GM20431 (cell line): Measurements from ENCODE around the gene WDR86.

Experiments used
- in situ Hi-C: fragments of 300-500 bp; cut with MseI, MboI; formaldehyde crosslinking; loops from one replicate; pipeline ENCODE4 v1.15.0; 2020; ENCODE audit warnings: low sequenced_read_pairs; ENCODE audit not compliant: unreplicated experiment

WDR86 gene, protein sequence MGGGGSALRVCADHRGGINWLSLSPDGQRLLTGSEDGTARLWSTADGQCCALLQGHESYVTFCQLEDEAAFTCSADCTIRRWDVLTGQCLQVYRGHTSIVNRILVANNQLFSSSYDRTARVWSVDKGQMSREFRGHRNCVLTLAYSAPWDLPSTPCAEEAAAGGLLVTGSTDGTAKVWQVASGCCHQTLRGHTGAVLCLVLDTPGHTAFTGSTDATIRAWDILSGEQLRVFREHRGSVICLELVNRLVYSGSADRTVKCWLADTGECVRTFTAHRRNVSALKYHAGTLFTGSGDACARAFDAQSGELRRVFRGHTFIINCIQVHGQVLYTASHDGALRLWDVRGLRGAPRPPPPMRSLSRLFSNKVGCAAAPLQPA

DNA sequence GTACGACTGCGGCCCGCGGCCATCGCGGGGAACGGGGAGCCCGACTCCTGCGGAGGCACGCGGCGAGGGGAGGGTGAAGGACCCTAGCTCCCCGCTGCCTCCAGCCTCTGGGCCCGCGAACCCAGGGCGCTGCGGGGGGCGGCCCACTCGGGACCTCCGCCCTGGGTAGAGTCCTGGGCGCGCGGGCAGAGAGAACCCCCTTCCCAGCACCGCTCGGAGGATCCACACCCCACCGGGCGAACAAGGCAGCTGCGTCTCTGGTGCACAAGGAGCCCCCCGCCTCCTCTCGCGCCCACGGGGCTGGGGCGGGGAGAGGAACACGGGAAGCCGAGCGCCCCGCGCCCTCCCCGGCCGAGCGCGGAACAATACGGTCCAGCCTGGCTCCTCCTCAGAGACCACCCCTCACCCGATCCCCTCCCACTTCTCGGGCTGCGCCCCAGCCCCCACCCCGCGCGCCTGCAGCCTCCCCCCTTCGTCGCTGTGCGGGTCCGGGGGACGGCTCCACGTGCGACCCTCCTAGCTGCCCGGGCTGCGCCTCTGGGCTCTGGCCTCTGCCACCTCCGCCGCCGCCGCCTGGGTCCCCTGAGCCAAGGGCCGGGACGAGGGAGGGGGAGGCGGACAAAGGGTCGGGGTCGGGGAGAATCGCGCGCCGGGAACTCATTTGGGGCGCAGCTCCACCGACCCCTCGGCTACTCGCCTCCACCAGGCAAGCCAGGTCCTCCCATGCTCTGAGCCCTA lies at the start of gene WDR86:
Gene WDR86, minus strand, starts transcription at position 372 of the 738 bp plus-strand sequence. CDS start 449 bp downstream, outside the sequence.
- in situ Hi-C loops = no loop called here

- in situ Hi-C loops = no loop called here
These were observed 47.7 kb upstream of the WDR86 start for GRCh38 chr7:151457534-151457933.

GRCh38 chr7:151456782-151457181 lies 46.9 kb upstream of the WDR86 start:
- in situ Hi-C loops = no loop called here

- in situ Hi-C loops = no loop called here
These were observed 46.4 kb upstream of the WDR86 start for GRCh38 chr7:151456276-151456675.

- in situ Hi-C loops = no loop called here
These were observed 45.9 kb upstream of the WDR86 start for GRCh38 chr7:151455690-151456089.

DNA sequence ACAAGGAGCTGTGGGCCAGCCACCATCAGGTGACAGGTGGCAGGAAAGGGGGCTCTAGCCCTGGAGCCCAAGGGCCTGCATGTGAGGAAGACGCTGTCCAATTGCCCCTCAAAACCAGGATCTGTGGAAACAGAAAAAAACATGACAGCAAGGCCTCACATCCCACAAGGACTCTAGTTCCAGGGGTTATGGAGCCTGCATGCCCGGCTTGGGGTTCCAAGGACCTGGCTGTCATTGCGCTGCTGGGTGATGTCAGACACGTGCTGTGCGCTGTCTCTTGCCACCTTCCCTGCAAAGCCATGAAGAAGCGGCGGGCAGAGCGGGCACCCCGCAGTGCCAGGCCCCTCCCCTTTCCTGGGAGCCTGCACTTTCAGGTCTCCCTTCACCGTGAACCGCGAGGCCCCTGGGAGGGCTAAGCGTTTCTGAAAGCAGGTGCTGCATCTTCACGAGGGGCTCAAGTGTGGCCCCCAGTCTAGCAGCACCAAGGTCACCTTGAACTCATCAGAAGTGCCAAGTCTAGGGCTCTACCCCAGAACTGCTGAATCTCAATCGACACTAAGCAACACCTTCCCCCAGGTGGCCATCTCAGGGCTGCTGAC lies 45.2 kb upstream of the WDR86 start:
- in situ Hi-C loops = no loop called here

GRCh38 chr7:151454305-151454704 lies 44.5 kb upstream of the WDR86 start:
- in situ Hi-C loops = no loop called here

- in situ Hi-C loops = no loop called here
These were observed 43.5 kb upstream of the WDR86 start for GRCh38 chr7:151453326-151453791.

DNA sequence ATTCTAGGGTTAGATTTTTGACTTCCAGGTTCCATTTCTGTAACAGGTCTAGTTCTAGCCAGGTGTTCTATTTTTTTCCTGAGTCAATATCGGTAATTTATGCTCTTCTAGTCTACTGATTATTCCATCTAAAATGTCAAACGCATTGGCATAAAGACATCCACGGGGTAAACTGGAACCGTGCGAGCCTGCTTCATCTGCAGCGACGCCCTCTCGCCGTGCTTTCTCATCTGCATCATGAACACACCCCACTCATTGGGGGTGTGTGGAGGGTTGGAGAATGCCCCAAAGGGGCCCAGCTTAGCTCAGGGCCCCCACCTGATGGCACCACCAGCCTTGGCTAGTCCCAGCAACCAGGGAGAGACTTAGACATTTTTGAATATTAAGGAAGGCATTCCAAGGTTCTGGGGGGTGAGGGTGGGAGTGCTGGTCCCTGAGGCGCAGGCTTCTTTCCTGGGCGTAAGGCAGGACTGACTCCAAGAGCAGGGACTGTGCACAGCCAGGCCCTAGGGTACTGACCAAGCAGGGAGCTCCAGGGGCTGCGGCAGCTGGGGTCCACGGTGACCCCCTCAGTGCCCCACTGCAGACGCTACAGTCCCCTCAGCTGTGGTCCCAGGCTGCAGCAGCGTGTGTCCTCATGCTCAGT lies 43.0 kb upstream of the WDR86 start:
- in situ Hi-C loops = no loop called here

- in situ Hi-C loops = no loop called here
These were observed 42.1 kb upstream of the WDR86 start for GRCh38 chr7:151451626-151452571.

- in situ Hi-C loops = no loop called here
These were observed 41.3 kb upstream of the WDR86 start for GRCh38 chr7:151451156-151451555.

- in situ Hi-C loops = no loop called here
These were observed 40.2 kb upstream of the WDR86 start for GRCh38 chr7:151449990-151450389.

DNA sequence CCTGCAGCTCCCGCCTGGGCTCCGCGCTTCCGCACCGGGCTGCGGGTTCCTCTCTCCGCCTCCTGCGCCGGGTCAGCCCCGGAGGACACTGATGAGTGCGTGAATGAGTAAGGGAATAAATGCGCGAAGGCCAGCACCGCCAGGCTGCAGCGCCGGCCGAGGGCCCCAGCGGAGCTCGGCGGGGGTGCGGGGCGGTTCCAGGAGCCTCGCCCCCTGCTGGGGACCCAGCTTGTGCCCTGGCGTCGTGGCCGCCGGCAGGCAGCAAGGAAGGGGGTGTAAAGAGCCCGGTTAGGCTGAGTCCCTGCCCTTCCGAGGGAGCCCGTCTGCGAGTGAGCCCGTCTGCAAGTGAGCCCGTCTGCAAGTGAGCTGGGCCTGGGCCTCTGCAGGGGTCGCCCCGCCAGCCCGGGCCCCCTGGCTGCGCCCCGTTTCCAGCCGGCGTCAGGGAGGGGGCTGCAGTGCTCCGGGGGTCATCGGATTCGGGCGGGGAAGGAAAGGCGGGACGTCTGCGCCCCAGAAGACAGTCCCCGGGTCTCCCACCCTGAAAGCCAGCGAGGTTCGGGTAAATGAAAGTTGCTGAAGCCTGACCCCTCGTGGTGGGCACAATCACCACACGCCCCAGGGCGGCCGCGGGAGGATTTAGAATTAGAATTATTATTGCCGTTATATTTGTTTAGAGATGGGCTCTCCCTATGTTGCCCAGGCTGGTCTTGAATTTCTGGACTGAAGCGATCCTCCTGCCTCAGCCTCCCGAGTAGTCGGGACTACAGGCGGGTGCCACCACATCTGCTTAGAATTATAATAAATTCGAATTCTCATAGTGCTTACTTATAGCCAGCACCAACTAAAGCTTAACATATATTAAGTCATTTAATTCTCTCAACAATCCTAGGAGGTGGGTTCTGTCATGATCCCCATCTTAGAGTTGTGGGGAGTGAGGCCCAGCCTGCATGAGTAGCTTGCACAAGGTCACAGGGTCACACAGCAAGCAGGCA lies 38.7 kb upstream of the WDR86 start:
- in situ Hi-C loops = no loop called here

GRCh38 chr7:151447901-151448260 lies 38.0 kb upstream of the WDR86 start:
- in situ Hi-C loops = no loop called here

DNA sequence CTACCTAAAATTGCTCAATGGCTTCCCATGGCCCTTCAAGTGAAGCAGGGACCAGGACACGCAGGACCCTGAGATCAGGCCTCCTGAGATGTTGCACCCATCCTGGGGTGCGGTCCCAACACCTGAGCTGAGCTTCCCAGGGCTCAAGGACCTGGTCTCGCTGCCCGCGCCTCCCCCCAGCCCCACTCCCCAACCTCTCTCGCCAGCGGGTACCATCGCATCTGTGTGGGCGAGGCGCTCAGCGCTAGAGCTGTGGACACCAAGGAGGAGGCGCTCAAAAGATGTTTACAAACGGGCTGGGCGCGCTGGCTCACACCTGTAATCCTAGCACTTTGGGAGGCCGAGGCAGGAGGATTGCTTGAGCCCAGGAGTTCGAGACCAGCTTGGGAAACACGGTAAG lies 37.5 kb upstream of the WDR86 start:
- in situ Hi-C loops = no loop called here

GRCh38 chr7:151446412-151446811 lies 36.6 kb upstream of the WDR86 start:
- in situ Hi-C loops = no loop called here

DNA sequence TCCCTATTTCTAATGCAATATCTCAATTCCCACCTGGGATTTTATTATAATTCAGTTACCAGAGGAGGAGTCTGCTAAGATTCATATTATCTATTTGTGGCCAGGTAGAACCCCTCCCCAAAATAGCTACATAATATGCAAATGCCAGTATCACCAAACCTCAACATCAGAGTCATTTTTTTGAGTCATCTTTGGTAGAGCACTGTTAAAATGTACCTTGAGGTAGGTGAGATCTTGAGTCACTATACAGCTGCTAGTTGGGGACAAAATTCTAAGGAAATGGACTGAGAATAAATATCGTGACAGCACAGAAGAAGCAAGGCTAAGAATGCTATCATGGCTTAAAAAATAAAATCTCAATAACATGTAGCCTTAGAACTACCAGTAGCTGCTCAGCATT lies 34.8 kb upstream of the WDR86 start:
- in situ Hi-C loops = no loop called here

GRCh38 chr7:151442776-151443496 lies 33.1 kb upstream of the WDR86 start:
- in situ Hi-C loops = no loop called here
